Ishikawa (cell line): ENCODE data around the gene DCN.

Experiments
- CEBPB ChIP-seq: IDR thresholded peaks from 2 replicates; pipeline ENCODE4 v1.6.1; 2012
- CREB1 ChIP-seq: IDR thresholded peaks from 2 replicates; pipeline ENCODE4 v1.6.1; 2012; ENCODE audit warnings: low read depth
- FOXM1 ChIP-seq: IDR thresholded peaks from 2 replicates; pipeline ENCODE4 v1.6.1; 2012; ENCODE audit warnings: low read depth, borderline replicate concordance
- RAD21 ChIP-seq: IDR thresholded peaks from 2 replicates; pipeline ENCODE4 v1.6.1; 2012; ENCODE audit warnings: low read depth
- YY1 ChIP-seq: IDR thresholded peaks from 2 replicates; pipeline ENCODE4 v1.6.1; 2012; ENCODE audit warnings: low read depth
- TF ChIP-seq, protein P1 (sequence below): IDR thresholded peaks from 2 replicates; pipeline ENCODE4 v1.6.1; 2012; ENCODE audit warnings: low read depth, mild to moderate bottlenecking
- TF ChIP-seq, protein P2 (sequence below): IDR thresholded peaks from 2 replicates; pipeline ENCODE4 v1.6.1; 2012

DNA sequence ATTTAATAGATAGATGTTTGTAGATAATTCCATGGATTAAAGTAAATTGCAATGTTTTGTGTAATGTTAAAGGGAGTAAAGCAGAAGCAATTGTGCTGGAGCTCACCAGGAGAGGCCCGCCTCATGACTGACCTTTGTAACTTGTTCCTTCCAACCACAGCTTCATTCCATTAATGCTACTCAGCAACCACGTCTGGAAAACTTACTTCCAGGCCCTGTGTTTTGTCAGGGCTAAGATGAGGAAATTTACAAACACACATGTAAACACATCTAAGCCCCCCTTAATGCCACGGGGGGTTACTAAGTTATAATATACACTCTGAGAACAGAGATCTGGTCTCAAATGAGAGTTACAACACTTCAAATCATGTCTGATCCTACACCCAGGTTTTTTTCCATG lies 83.7 kb downstream of the DCN start:
- TF ChIP-seq RAD21, result no peak
- no peak for TF ChIP-seq CEBPB
- TF ChIP-seq, protein P1, sequence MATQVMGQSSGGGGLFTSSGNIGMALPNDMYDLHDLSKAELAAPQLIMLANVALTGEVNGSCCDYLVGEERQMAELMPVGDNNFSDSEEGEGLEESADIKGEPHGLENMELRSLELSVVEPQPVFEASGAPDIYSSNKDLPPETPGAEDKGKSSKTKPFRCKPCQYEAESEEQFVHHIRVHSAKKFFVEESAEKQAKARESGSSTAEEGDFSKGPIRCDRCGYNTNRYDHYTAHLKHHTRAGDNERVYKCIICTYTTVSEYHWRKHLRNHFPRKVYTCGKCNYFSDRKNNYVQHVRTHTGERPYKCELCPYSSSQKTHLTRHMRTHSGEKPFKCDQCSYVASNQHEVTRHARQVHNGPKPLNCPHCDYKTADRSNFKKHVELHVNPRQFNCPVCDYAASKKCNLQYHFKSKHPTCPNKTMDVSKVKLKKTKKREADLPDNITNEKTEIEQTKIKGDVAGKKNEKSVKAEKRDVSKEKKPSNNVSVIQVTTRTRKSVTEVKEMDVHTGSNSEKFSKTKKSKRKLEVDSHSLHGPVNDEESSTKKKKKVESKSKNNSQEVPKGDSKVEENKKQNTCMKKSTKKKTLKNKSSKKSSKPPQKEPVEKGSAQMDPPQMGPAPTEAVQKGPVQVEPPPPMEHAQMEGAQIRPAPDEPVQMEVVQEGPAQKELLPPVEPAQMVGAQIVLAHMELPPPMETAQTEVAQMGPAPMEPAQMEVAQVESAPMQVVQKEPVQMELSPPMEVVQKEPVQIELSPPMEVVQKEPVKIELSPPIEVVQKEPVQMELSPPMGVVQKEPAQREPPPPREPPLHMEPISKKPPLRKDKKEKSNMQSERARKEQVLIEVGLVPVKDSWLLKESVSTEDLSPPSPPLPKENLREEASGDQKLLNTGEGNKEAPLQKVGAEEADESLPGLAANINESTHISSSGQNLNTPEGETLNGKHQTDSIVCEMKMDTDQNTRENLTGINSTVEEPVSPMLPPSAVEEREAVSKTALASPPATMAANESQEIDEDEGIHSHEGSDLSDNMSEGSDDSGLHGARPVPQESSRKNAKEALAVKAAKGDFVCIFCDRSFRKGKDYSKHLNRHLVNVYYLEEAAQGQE, result no peak
- TF ChIP-seq, protein P2, sequence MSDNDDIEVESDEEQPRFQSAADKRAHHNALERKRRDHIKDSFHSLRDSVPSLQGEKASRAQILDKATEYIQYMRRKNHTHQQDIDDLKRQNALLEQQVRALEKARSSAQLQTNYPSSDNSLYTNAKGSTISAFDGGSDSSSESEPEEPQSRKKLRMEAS, result no peak
- no peak for TF ChIP-seq FOXM1
- TF ChIP-seq YY1, result no peak
- TF ChIP-seq CREB1, result no peak
